GM11168 (cell line): ENCODE results near the gene NSF.
"Not testable (repeated sequence)": the region's sequence is repeated elsewhere in the genome, so short reads cannot be mapped to it uniquely, and the experiment has no call there.

Experiments
- in situ Hi-C: fragments of 300-500 bp; cut with MboI; formaldehyde crosslinking; loops from one replicate; pipeline ENCODE4 v1.12.0; 2022; ENCODE audit warnings: low sequenced_read_pairs; ENCODE audit not compliant: unreplicated experiment

The NSF gene

GRCh38 chr17:46590157-46591146, at the start of gene NSF:
NSF (plus strand) TSS chr17:46590669; CDS start chr17:46590776, 107 bp downstream.
- in situ Hi-C loops, result not testable (repeated sequence)

GRCh38 chr17:46548607-46549006, 41.9 kb upstream of the NSF start:
- in situ Hi-C loops, result not testable (repeated sequence)

- in situ Hi-C loops, result not testable (repeated sequence)
Measured at GRCh38 chr17:46559155-46559554, 31.3 kb upstream of the NSF start.

- in situ Hi-C loops, result not testable (repeated sequence)
Measured at GRCh38 chr17:46560048-46560447, 30.4 kb upstream of the NSF start.

GRCh38 chr17:46566284-46566683, 24.2 kb upstream of the NSF start:
- in situ Hi-C loops, result not testable (repeated sequence)

- in situ Hi-C loops, result not testable (repeated sequence)
Measured at GRCh38 chr17:46566980-46567379, 23.5 kb upstream of the NSF start.

- in situ Hi-C loops, result not testable (repeated sequence)
Measured at GRCh38 chr17:46571796-46572195, 18.7 kb upstream of the NSF start.

- in situ Hi-C loops, result not testable (repeated sequence)
Measured at GRCh38 chr17:46579083-46580075, 11.1 kb upstream of the NSF start, which contains the start of gene ARL17A. ARL17A (minus strand) TSS chr17:46579691; CDS start chr17:46576322, 3,369 bp downstream.

- in situ Hi-C loops, result not testable (repeated sequence)
Measured at GRCh38 chr17:46580082-46580481, 10.4 kb upstream of the NSF start.

GRCh38 chr17:46585444-46585843, 5.0 kb upstream of the NSF start:
- in situ Hi-C loops, result not testable (repeated sequence)

- in situ Hi-C loops, result not testable (repeated sequence)
Measured at GRCh38 chr17:46591332-46591731, 863 bp downstream of the NSF start.

- in situ Hi-C loops, result not testable (repeated sequence)
Measured at GRCh38 chr17:46598344-46598931, 8.0 kb downstream of the NSF start.

- in situ Hi-C loops, result not testable (repeated sequence)
Measured at GRCh38 chr17:46600767-46601166, 10.3 kb downstream of the NSF start.

GRCh38 chr17:46603125-46603524, 12.7 kb downstream of the NSF start:
- in situ Hi-C loops, result not testable (repeated sequence)

- in situ Hi-C loops, result not testable (repeated sequence)
Measured at GRCh38 chr17:46611304-46611703, 20.8 kb downstream of the NSF start.

- in situ Hi-C loops, result not testable (repeated sequence)
Measured at GRCh38 chr17:46613876-46614275, 23.4 kb downstream of the NSF start.

- in situ Hi-C loops, result not testable (repeated sequence)
Measured at GRCh38 chr17:46617121-46617520, 26.7 kb downstream of the NSF start.

GRCh38 chr17:46618975-46619374, 28.5 kb downstream of the NSF start:
- in situ Hi-C loops, result not testable (repeated sequence)

- in situ Hi-C loops, result not testable (repeated sequence)
Measured at GRCh38 chr17:46623790-46624189, 33.3 kb downstream of the NSF start.

- in situ Hi-C loops, result not testable (repeated sequence)
Measured at GRCh38 chr17:46624726-46625125, 34.3 kb downstream of the NSF start.
